Immature natural killer cell (primary cell): ENCODE results near the gene THRB. TPM values are rescaled to one million over a fixed set of nuclear protein-coding genes. Genes with fewer than 3 reads are reported as not detected.

Experiments
- DNase-seq, 3 donors: peaks; one replicate each; pipeline ENCODE4 v3.0.0; 2022; ENCODE audit warnings: mixed read lengths in 1 of 3
- H3K27ac Mint-ChIP-seq, 6 donors: one replicate each; pipeline ENCODE4 v1.8.0; 2020; ENCODE audit warnings: mixed read lengths in 6 of 6, mild to moderate bottlenecking in 5 of 6, inconsistent platforms in 4 of 6, moderate library complexity in 3 of 6
- H3K27me3 Mint-ChIP-seq, 3 donors: one replicate each; pipeline ENCODE4 v1.8.0; 2020 to 2021; ENCODE audit warnings: low read depth in 3 of 3, mild to moderate bottlenecking in 3 of 3, mixed read lengths in 3 of 3, moderate library complexity in 3 of 3, inconsistent platforms in 1 of 3
- H3K36me3 Mint-ChIP-seq, 3 donors: one replicate each; pipeline ENCODE4 v1.8.0; 2020; ENCODE audit warnings: mixed read lengths in 3 of 3, inconsistent platforms in 2 of 3, mild to moderate bottlenecking in 2 of 3
- H3K4me1 Mint-ChIP-seq, 2 donors: one replicate each; pipeline ENCODE4 v1.8.0; 2020; ENCODE audit warnings: inconsistent platforms in 2 of 2, mild to moderate bottlenecking in 2 of 2, mixed read lengths in 2 of 2, moderate library complexity in 1 of 2
- H3K4me3 Mint-ChIP-seq, 5 donors: one replicate each; pipeline ENCODE4 v1.8.0; 2020; ENCODE audit warnings: mild to moderate bottlenecking in 5 of 5, mixed read lengths in 5 of 5, inconsistent platforms in 3 of 5, moderate library complexity in 3 of 5
- H3K9me3 Mint-ChIP-seq, 6 donors: one replicate each; pipeline ENCODE4 v1.8.0; 2020; ENCODE audit warnings: mild to moderate bottlenecking in 6 of 6, mixed read lengths in 6 of 6, inconsistent platforms in 4 of 6, moderate library complexity in 3 of 6
- polyA plus RNA-seq, 3 donors: library from polyadenylated mRNA; unstranded; fragments of 300-500 nt; fragmentation: Illumina TruSeq; gene quantifications; one replicate each; pipeline ENCODE4 v1.2.3, GENCODE V29; 2021

THRB gene
- polyA plus RNA-seq, 3 donors from 2014 or later, result not detected

DNA sequence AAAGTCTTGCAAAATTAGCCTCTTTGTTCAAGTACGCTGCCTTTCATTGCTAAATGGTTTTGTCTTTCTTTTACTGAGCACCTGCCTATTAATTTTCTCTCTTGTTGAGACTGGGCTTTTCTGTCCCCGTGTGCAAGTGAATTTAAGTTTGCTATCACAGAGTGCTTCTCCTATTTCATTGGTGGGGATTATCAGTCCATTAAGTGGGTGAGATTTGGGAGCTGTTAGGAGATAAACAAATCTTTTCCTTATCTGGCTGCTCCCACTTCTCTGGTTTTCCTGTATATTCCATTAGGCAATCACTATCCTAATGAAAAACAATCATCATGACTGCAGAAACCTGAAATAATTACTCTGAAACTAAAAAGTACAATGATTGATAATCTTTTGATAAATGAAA lies 295.4 kb downstream of the THRB start:
- Mint-ChIP-seq H3K27me3 (peaks cover 0 to 2% (median 0%) of the 10 kb centered on the region in 3 donors), H3K4me3 (no peak overlapping the region), H3K27ac (no peak overlapping the region)

GRCh38 chr3:24198728-24199127 lies 295.9 kb downstream of the THRB start:
- Mint-ChIP-seq H3K4me3 (no peak overlapping the region), H3K36me3 (no peaks in the 10 kb centered on the region), H3K9me3 (peaks cover 0 to 14% (median 0%) of the 10 kb centered on the region in 6 donors), H3K27me3 (peaks cover 0 to 2% (median 0%) of the 10 kb centered on the region in 3 donors), H3K4me1 (no peaks in the 10 kb centered on the region), H3K27ac (peak overlapping the region in 1 of 6 donors; percentile 67)
- DNase-seq, result no peak

More for the DNA sequence above, 295.4 kb downstream of the THRB start:
- H3K4me1 Mint-ChIP-seq, result no peaks in the 10 kb centered on the region
- DNase-seq, result no peak
- no peaks in the 10 kb centered on the region for H3K36me3 Mint-ChIP-seq
- H3K9me3 Mint-ChIP-seq, result peaks cover 0 to 14% (median 0%) of the 10 kb centered on the region in 6 donors

GRCh38 chr3:24197809-24198208 lies 296.8 kb downstream of the THRB start:
- H3K9me3 Mint-ChIP-seq, result peaks cover 0 to 14% (median 0%) of the 10 kb centered on the region in 6 donors
- no peaks in the 10 kb centered on the region for H3K4me1 Mint-ChIP-seq
- H3K27me3 Mint-ChIP-seq, result peaks cover 0 to 2% (median 0%) of the 10 kb centered on the region in 3 donors
- H3K27ac Mint-ChIP-seq, result no peak overlapping the region
- H3K4me3 Mint-ChIP-seq, result no peak overlapping the region
- H3K36me3 Mint-ChIP-seq, result no peaks in the 10 kb centered on the region
- no peak for DNase-seq

DNA sequence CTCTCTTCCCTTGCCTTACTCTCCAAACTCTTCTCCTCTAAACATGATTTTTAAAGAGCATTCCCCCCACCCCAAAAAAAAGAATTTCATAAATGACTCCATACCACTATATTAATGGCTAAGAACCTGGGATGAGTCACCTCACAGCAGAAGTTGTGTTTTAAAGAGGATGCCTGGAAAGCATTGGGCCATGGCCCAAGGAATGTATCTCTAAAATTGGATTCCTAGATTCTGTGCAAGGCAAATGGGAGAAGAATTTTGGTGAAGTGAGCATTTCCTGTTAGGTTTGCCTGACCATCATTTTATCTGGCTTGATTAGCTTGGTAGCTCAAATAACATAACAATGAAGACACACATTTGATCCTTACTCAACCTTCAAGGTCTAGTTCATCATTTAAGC lies 298.1 kb downstream of the THRB start:
- Mint-ChIP-seq H3K9me3 (peaks cover 0 to 4% (median 0%) of the 10 kb centered on the region in 6 donors), H3K27ac (no peak overlapping the region), H3K4me1 (no peaks in the 10 kb centered on the region), H3K27me3 (peaks cover 0 to 2% (median 0%) of the 10 kb centered on the region in 3 donors), H3K36me3 (no peaks in the 10 kb centered on the region), H3K4me3 (no peak overlapping the region)
- DNase-seq, result no peak

DNA sequence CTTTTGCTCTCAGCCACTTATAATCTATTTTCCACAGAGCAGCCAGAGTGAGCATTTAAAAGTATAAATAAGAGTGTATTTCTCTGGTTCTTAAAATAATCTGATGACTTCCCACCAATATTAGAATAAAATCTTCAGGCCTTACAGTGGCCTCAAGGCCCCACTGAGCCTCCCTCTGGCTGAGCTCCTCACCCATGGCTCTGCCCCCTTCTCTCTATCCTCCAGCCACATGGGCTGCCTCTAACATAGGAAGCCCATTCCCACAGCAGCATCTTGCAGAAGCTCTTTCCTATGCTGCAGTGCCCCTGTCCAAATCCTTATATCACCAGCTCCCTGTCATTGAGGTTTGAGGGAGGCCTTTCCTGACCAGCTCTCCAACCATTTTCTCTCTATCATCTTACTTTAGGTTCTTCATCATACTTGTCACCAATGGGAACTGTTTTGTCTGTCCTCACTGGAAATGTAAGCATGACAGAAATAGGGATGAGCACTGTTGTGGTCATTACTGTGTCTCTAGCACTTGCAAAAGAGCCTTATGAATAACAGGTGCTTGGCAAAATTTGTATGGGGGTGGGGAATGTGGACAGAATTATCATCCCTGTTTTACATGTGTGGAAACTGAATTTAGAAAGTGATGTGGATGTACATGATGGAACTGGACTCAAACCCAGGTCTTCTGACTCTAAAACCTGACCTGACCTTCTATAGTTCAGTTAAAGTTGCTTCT lies 299.0 kb downstream of the THRB start:
- peaks cover 0 to 2% (median 0%) of the 10 kb centered on the region in 3 donors for H3K27me3 Mint-ChIP-seq
- H3K36me3 Mint-ChIP-seq, result no peaks in the 10 kb centered on the region
- DNase-seq, result no peak
- H3K27ac Mint-ChIP-seq, result no peak overlapping the region
- H3K4me3 Mint-ChIP-seq, result no peak overlapping the region
- H3K4me1 Mint-ChIP-seq, result no peaks in the 10 kb centered on the region
- H3K9me3 Mint-ChIP-seq, result no peaks in the 10 kb centered on the region

GRCh38 chr3:24192469-24193056 lies 302.1 kb downstream of the THRB start:
- peaks cover 0 to 4% (median 3%) of the 10 kb centered on the region in 3 donors for H3K27me3 Mint-ChIP-seq
- no peak overlapping the region for H3K27ac Mint-ChIP-seq
- H3K4me1 Mint-ChIP-seq, result no peaks in the 10 kb centered on the region
- DNase-seq, result no peak
- no peaks in the 10 kb centered on the region for H3K9me3 Mint-ChIP-seq
- H3K4me3 Mint-ChIP-seq, result no peak overlapping the region
- no peaks in the 10 kb centered on the region for H3K36me3 Mint-ChIP-seq

DNA sequence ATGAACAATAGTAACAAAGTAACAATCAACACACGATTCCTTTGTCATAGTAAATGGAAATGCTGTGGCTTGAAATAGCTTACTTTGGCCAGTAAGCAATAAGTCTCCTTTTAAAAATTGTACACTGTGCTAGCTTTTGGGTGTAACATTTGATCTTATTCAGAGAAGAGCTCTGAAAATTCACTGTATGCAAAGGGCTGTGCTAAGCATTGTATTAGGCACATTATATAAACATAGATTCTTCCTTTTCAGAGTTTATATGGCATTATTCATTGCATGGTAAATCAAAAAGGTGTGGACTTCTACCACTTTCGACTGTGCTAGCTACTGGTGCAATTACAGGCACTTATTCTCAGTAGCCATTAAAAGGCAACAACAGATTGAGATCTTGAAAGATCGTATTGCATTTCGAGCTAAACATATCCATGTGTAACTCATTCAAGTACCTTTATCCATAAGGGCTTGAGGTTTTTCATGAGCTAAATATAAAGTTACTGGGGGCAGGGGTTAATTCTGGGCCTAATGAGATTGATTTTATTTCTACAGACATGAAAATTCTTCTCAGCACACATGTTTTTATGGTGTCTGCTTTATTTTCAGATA lies 302.7 kb downstream of the THRB start:
- H3K4me1 Mint-ChIP-seq, result no peaks in the 10 kb centered on the region
- no peak overlapping the region for H3K27ac Mint-ChIP-seq
- no peaks in the 10 kb centered on the region for H3K36me3 Mint-ChIP-seq
- no peaks in the 10 kb centered on the region for H3K9me3 Mint-ChIP-seq
- DNase-seq, result no peak
- no peak overlapping the region for H3K4me3 Mint-ChIP-seq
- H3K27me3 Mint-ChIP-seq, result peaks cover 0 to 4% (median 3%) of the 10 kb centered on the region in 3 donors

DNA sequence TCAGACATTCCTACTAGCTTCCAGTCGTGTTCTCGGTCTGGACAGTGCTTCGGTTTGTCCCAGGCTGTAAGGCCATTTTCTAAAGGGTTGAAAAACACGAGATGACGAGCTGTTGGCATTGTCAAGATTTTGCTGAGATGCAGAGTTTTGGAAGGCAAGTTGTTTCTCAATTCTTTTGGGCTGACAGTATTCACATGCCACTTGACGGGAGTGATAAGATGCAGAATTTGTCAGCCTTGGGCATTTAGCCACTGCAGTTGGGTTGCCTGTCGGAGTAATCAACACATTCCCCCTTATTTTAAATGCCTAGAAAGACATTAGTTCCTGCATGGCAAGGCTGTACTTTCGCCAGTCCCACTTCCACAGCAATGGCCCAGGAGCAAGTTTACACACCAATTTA lies 304.4 kb downstream of the THRB start:
- no peak overlapping the region for H3K4me3 Mint-ChIP-seq
- H3K36me3 Mint-ChIP-seq, result no peaks in the 10 kb centered on the region

DNA sequence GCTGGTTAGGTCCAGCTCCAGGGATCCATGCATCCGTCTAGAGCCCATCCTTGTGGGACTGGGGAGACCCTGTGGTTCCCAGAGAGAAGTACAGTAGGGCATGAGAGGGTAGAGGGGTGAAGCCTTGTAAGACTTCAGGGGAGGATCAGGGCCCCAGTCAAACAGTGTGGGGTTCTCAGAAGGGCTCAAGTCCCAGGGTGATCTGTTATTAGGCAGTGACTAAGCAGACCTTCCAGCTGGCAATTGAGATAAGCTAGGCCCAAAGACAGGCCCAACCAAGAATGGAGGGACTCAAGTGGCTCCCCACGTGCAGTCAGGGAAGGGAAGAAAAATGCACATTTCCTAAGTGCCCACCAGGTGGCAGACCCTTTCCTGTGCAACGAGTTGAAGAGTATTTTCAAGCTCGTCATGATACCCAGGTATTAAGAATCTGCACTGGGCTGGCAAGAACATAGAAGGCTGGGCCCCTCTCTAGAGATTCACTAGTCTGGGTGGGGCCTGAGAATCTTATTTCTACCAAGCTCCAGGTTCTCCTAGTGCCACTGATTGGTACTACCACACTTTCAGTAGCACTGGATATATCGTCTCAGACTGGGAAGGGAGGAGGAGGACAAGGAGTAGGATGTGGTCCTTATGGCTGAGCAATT lies 308.8 kb downstream of the THRB start:
- no peaks in the 10 kb centered on the region for H3K4me1 Mint-ChIP-seq
- H3K27ac Mint-ChIP-seq, result no peak overlapping the region
- H3K27me3 Mint-ChIP-seq, result peaks cover 2 to 5% (median 3%) of the 10 kb centered on the region in 3 donors
- H3K9me3 Mint-ChIP-seq, result peaks cover 0 to 3% (median 0%) of the 10 kb centered on the region in 6 donors
- no peak for DNase-seq
- no peaks in the 10 kb centered on the region for H3K36me3 Mint-ChIP-seq
- H3K4me3 Mint-ChIP-seq, result no peak overlapping the region

More for the DNA sequence above, 304.4 kb downstream of the THRB start:
- no peaks in the 10 kb centered on the region for H3K9me3 Mint-ChIP-seq
- peaks cover 2 to 5% (median 3%) of the 10 kb centered on the region in 3 donors for H3K27me3 Mint-ChIP-seq
- H3K4me1 Mint-ChIP-seq, result no peaks in the 10 kb centered on the region
- H3K27ac Mint-ChIP-seq, result no peak overlapping the region
- no peak for DNase-seq

GRCh38 chr3:24184528-24185176 lies 310.0 kb downstream of the THRB start:
- no peak for DNase-seq
- Mint-ChIP-seq H3K27ac (no peak overlapping the region), H3K4me1 (no peaks in the 10 kb centered on the region), H3K9me3 (peaks cover 0 to 3% (median 0%) of the 10 kb centered on the region in 6 donors), H3K4me3 (no peak overlapping the region), H3K36me3 (no peaks in the 10 kb centered on the region), H3K27me3 (peaks cover 0 to 3% (median 1%) of the 10 kb centered on the region in 3 donors)

- Mint-ChIP-seq H3K9me3 (peaks cover 0 to 3% (median 0%) of the 10 kb centered on the region in 6 donors), H3K36me3 (no peaks in the 10 kb centered on the region), H3K27me3 (peaks cover 0 to 3% (median 1%) of the 10 kb centered on the region in 3 donors), H3K27ac (no peak overlapping the region), H3K4me1 (no peaks in the 10 kb centered on the region), H3K4me3 (no peak overlapping the region)
- no peak for DNase-seq
Measured at GRCh38 chr3:24182756-24183155, 311.9 kb downstream of the THRB start.

GRCh38 chr3:24181256-24181655 lies 313.4 kb downstream of the THRB start:
- no peak for DNase-seq
- Mint-ChIP-seq H3K9me3 (peaks cover 0 to 3% (median 0%) of the 10 kb centered on the region in 6 donors), H3K27ac (no peak overlapping the region), H3K4me1 (no peaks in the 10 kb centered on the region), H3K4me3 (no peak overlapping the region), H3K27me3 (peaks cover 0 to 3% (median 1%) of the 10 kb centered on the region in 3 donors), H3K36me3 (no peaks in the 10 kb centered on the region)

DNA sequence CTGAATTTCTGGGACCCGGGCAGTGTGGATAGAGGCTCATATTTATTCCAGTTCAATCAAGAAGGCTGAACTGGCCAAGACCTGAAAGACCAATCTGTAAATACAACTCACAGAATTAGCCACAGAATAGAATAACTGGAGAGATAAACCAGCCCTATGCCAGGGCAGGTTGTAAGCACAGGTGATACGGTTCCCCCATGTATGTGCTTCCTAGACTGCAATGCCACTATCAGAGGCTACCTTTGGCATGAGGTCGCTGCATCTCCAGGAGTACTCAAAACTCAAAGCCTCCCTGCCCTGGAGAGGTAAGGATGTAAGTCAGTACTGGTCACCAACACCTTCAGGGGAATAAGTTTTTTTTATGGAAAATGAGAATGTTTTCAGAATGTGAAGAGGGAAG lies 314.0 kb downstream of the THRB start:
- Mint-ChIP-seq H3K27ac (no peak overlapping the region), H3K36me3 (no peaks in the 10 kb centered on the region), H3K4me1 (no peaks in the 10 kb centered on the region), H3K4me3 (no peak overlapping the region), H3K9me3 (peaks cover 0 to 3% (median 0%) of the 10 kb centered on the region in 6 donors), H3K27me3 (peaks cover 0 to 1% (median 0%) of the 10 kb centered on the region in 3 donors)
- no peak for DNase-seq
